KMS-11 (cell line): ENCODE measurements around the gene CARD19.

ENCODE experiments used
- H2AFZ ChIP-seq: fragments of 200-600 bp; sonication (generic); 2 replicates; pipeline ENCODE4 v1.6.1; 2016; ENCODE audit warnings: antibody characterized with exemption, mixed run types, low read depth
- H3K27ac ChIP-seq: fragments of 200-600 bp; sonication (generic); 2 replicates; pipeline ENCODE4 v1.6.1; 2016; ENCODE audit warnings: mild to moderate bottlenecking, mixed run types
- H3K27me3 ChIP-seq: fragments of 200-600 bp; sonication (generic); 2 replicates; pipeline ENCODE4 v1.6.1; 2017; ENCODE audit warnings: mild to moderate bottlenecking, low read depth, mixed run types, moderate library complexity; ENCODE audit not compliant: insufficient read depth
- H3K36me3 ChIP-seq: fragments of 200-600 bp; sonication (generic); 2 replicates; pipeline ENCODE4 v1.6.1; 2017; ENCODE audit warnings: mild to moderate bottlenecking, mixed run types; ENCODE audit not compliant: insufficient read depth
- H3K4me1 ChIP-seq: fragments of 200-600 bp; sonication (generic); 2 replicates; pipeline ENCODE4 v1.6.1; 2016; ENCODE audit warnings: mild to moderate bottlenecking, low read depth, mixed run types; ENCODE audit not compliant: poor library complexity, severe bottlenecking
- H3K4me2 ChIP-seq: fragments of 200-600 bp; sonication (generic); 2 replicates; pipeline ENCODE4 v1.7.0; 2016; ENCODE audit warnings: mild to moderate bottlenecking, mixed run types
- H3K4me3 ChIP-seq: fragments of 200-600 bp; sonication (generic); IDR thresholded peaks from 2 replicates; pipeline ENCODE4 v1.6.1; 2017; ENCODE audit warnings: low read depth, low read length, mixed read lengths; ENCODE audit not compliant: insufficient read depth
- H3K79me2 ChIP-seq: fragments of 200-600 bp; sonication (generic); 2 replicates; pipeline ENCODE4 v1.6.1; 2016; ENCODE audit warnings: low read depth, mixed run types; ENCODE audit not compliant: insufficient read depth
- H3K9ac ChIP-seq: fragments of 200-600 bp; sonication (generic); 2 replicates; pipeline ENCODE4 v1.6.1; 2016; ENCODE audit warnings: mild to moderate bottlenecking, mixed run types
- H4K20me1 ChIP-seq: fragments of 200-600 bp; sonication (generic); 2 replicates; pipeline ENCODE4 v1.6.1; 2016; ENCODE audit warnings: mild to moderate bottlenecking, mixed run types; ENCODE audit not compliant: insufficient read depth
- TF ChIP-seq, protein P1 (sequence below): fragments of 200-600 bp; sonication (generic); conservative IDR thresholded peaks from 2 replicates; pipeline ENCODE4 v1.6.1; 2017; ENCODE audit warnings: low read depth, mild to moderate bottlenecking, antibody characterized with exemption, low read length, moderate library complexity, mixed read lengths

Gene CARD19

DNA sequence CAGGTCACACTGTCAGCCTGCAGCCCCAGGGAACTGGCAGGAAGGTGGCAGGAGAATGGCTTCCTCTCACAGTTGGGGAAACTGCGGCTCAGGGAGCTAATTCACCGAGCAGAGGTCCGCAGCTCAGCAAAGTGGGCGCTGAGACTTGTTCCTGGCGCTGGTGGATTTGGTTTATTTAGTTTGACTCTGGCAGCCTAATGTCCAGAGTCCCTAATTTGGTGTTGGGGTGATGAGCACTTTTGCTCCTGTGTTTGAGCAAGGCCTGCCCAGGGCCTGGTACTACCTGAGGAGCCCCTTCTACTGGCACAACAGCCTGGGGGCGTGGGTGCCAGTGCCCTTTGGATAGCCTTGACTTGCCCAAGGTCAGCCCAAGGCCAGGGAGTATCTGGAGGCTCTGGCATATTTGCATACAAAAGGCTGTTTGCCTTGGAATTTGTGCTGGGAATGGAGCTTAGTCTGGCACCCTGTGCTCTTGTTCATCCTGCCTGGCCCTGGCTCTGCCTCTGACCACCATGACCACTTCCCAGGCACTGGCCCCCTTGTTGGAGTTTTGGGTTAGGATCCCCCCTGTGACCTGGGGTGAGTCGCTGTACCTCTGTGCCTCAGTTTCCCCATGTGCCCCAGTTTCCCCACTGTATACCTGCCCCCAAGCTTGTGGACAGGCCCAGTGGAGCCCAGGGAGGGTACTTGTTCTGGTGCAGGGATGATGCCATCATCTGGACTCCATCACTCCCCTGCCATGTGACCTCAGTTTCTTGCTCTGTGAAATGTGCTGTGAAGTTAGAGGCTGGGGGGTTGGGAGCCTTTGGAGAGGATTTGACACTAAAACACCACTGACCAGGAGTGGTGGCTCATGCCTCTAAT is 36.1 kb upstream of the CARD19 start:
- H3K27ac ChIP-seq: no peak overlapping the region
- TF ChIP-seq, protein P1, sequence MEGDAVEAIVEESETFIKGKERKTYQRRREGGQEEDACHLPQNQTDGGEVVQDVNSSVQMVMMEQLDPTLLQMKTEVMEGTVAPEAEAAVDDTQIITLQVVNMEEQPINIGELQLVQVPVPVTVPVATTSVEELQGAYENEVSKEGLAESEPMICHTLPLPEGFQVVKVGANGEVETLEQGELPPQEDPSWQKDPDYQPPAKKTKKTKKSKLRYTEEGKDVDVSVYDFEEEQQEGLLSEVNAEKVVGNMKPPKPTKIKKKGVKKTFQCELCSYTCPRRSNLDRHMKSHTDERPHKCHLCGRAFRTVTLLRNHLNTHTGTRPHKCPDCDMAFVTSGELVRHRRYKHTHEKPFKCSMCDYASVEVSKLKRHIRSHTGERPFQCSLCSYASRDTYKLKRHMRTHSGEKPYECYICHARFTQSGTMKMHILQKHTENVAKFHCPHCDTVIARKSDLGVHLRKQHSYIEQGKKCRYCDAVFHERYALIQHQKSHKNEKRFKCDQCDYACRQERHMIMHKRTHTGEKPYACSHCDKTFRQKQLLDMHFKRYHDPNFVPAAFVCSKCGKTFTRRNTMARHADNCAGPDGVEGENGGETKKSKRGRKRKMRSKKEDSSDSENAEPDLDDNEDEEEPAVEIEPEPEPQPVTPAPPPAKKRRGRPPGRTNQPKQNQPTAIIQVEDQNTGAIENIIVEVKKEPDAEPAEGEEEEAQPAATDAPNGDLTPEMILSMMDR: no peak
- no peak overlapping the region for H3K4me3 ChIP-seq
- peak overlapping the region; percentile 55; the same call in 1 of the 2 replicates for H3K9ac ChIP-seq
- no peaks in the 10 kb centered on the region for H3K27me3 ChIP-seq
- H3K36me3 ChIP-seq: no peaks in the 10 kb centered on the region
- peak overlapping the region; percentile 90 for H3K4me2 ChIP-seq
- H4K20me1 ChIP-seq: no peaks in the 10 kb centered on the region
- H3K79me2 ChIP-seq: 0 out of 2 replicates have a peak, but pooled peaks cover 12% of the 10 kb centered on the region
- H2AFZ ChIP-seq: peak overlapping the region; percentile 71; the same call in 1 of the 2 replicates
- peaks cover 66% of the 10 kb centered on the region for H3K4me1 ChIP-seq

DNA sequence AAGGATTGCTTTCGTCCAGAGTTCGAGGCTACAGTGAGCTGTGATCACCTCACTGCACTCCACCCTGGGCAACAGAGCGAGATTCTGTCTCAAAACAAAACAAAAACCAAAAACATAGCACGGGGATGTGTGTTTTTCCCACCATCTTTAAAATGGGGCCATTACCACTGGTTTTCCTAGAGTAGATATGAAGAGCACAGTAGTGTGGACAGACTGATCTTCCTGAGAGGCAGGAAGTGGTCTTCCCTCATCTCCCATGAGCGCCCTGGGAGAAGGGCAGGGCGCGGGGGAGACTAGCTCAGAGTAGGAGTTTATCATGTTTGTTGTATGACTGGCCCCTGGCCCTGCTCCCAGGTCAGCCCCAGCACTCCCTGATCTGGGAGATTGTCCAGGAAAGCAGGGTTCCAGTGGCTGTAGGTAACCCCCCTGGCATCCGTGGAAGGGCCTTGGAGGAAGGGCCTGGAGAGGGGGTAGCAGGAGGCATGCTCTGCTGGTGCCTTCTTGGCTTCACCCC is 35.2 kb upstream of the CARD19 start:
- Histone ChIP-seq H3K4me2 (no peak overlapping the region), H3K79me2 (0 out of 2 replicates have a peak, but pooled peaks cover 12% of the 10 kb centered on the region), H4K20me1 (no peaks in the 10 kb centered on the region), H3K27me3 (no peaks in the 10 kb centered on the region), H3K9ac (no peak overlapping the region), H3K36me3 (no peaks in the 10 kb centered on the region), H3K4me3 (no peak overlapping the region), H3K27ac (no peak overlapping the region), H2AFZ (no peak overlapping the region), H3K4me1 (peaks cover 70% of the 10 kb centered on the region)
- TF ChIP-seq, protein P1: no peak

DNA sequence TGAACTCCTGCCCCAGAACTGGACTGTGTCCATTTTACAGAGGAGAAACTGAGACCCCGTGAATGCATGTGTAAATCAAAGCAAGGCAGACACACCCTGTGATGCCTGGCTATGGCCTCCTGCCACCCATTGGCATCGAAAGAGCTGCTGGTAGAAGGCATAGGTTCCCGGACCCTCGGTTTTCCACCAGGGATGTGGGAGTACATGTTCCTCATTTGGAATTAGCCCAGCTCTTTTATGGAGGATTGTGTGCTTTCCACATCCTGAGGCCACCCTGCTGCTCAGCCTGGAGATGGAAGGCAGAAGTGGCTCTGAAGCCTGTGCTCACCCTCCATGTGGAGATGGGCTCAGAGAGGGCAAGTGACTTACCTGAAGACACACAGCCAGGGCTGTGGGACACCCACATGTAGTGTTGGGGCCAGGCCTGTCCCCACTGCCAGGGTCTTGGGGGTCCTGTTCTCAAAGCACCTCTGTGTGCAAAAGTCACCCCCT is 34.7 kb upstream of the CARD19 start:
- Histone ChIP-seq H3K27ac (peak overlapping the region; percentile 85; the same call in 1 of the 2 replicates), H3K4me3 (no peak overlapping the region), H3K79me2 (0 out of 2 replicates have a peak, but pooled peaks cover 12% of the 10 kb centered on the region), H3K4me2 (peak overlapping the region; percentile 68; the same call in 1 of the 2 replicates), H3K27me3 (no peaks in the 10 kb centered on the region), H3K9ac (peak overlapping the region; percentile 26; the same call in 1 of the 2 replicates), H2AFZ (no peak overlapping the region), H3K36me3 (no peaks in the 10 kb centered on the region), H3K4me1 (peaks cover 70% of the 10 kb centered on the region), H4K20me1 (no peaks in the 10 kb centered on the region)
- TF ChIP-seq, protein P1: no peak

GRCh38 chr9:93061791-93062763 is 33.9 kb upstream of the CARD19 start:
- H3K4me1 ChIP-seq: peaks cover 73% of the 10 kb centered on the region

More at GRCh38 chr9:93061791-93062763, 33.9 kb upstream of the CARD19 start:
- Histone ChIP-seq H3K79me2 (0 out of 2 replicates have a peak, but pooled peaks cover 12% of the 10 kb centered on the region), H3K9ac (peak overlapping the region; percentile 26; the same call in 1 of the 2 replicates), H2AFZ (no peak overlapping the region), H3K36me3 (no peaks in the 10 kb centered on the region), H3K27me3 (no peaks in the 10 kb centered on the region), H3K4me3 (no peak overlapping the region), H4K20me1 (no peaks in the 10 kb centered on the region), H3K27ac (peak overlapping the region; percentile 85; the same call in 1 of the 2 replicates), H3K4me2 (peak overlapping the region; percentile 68)
- TF ChIP-seq, protein P1: no peak; the same call in 1 of the 2 replicates
